ENCODE data around the gene PCDHB5.
"Not testable (repeated sequence)": the region's sequence is repeated elsewhere in the genome, so short reads cannot be mapped to it uniquely, and the experiment has no call there.

PCDHB5 gene

GRCh38 chr5:141155540-141156374 is 20.8 kb downstream of the PCDHB5 start:
- DNase-seq = no peak

GRCh38 chr5:141157356-141157755 is 22.4 kb downstream of the PCDHB5 start:
- not testable (repeated sequence) for DNase-seq

- not testable (repeated sequence) for DNase-seq
These were observed 22.9 kb downstream of the PCDHB5 start for GRCh38 chr5:141157901-141158300.

DNA sequence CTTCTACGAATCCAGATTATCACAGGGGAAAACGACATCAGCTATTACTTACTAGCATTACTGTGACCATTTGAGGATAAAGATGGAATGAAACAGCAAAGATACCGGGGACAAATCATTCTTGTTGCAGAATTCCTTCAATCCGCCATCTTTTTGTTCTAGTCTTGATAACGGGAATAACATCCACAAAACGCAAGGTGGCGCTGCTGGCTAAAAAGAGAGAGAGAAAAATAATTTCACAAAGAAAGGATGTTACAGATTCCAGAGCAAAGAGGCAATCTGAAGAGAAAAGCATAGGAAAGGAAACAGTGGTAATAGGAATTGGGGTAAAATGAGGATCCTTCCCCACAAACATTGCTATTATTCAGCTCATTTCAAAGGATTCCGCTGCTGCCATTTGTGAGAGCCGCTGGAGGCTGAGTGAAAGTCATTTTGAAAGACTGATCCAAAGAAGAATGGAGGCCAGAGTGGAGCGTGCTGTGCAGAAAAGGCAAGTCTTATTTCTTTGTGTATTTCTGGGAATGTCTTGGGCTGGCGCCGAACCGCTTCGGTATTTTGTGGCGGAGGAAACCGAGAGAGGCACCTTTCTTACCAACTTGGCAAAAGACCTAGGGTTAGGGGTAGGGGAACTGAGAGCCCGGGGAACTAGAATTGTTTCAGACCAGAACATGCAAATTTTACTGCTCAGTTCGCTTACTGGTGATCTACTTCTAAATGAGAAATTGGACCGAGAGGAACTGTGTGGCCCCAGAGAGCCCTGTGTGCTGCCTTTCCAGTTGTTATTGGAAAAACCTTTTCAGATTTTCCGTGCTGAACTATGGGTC is 37.6 kb downstream of the PCDHB5 start, which contains the start of gene PCDHB7:
PCDHB7 (plus strand) TSS at position 264 of the 824 bp plus-strand sequence; CDS start at position 456, 192 bp downstream.
- DNase-seq = peak; percentile 14

- not testable (repeated sequence) for DNase-seq
These were observed 39.5 kb downstream of the PCDHB5 start for GRCh38 chr5:141174291-141175104.

DNA sequence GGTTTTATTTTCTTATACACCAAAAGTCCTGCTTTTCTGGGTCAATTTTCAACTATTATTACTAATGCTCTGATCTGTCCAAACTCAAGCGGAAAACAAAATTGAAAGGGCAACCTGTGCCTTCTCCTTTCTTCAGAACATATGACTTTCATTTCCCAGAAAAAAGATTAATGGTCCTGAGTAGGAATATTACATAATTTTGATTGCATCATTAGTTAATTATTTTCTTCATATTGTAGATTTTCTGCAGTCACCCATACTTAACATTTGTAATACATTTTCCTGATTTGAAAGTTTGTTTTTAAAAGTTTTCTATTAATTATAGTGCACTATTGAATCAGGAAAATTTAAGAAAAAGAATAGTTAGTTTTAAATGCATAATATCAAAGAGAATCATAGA is 40.9 kb downstream of the PCDHB5 start:
- DNase-seq = no peak

- DNase-seq = not testable (repeated sequence)
These were observed 42.7 kb downstream of the PCDHB5 start, which contains the start of gene PCDHB8 for GRCh38 chr5:141177577-141178191. PCDHB8 (plus strand) TSS chr5:141177790; CDS start chr5:141178035, 245 bp downstream.

DNA sequence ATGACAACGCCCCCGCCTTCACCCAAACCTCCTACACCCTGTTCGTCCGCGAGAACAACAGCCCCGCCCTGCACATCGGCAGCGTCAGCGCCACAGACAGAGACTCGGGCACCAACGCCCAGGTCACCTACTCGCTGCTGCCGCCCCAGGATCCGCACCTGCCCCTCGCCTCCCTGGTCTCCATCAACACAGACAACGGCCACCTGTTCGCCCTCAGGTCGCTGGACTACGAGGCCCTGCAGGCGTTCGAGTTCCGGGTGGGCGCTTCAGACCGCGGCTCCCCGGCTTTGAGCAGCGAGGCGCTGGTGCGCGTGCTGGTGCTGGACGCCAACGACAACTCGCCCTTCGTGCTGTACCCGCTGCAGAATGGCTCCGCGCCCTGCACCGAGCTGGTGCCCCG is 44.4 kb downstream of the PCDHB5 start:
- DNase-seq = not testable (repeated sequence)

DNA sequence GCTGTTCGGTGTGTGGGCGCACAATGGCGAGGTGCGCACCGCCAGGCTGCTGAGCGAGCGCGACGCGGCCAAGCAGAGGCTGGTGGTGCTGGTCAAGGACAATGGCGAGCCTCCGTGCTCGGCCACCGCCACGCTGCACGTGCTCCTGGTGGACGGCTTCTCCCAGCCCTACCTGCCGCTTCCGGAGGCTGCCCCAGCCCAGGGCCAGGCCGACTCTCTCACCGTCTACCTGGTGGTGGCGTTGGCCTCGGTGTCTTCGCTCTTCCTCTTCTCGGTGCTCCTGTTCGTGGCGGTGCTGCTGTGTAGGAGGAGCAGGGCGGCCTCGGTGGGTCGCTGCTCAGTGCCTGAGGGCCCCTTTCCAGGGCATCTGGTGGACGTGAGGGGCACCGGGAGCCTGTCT is 44.9 kb downstream of the PCDHB5 start:
- not testable (repeated sequence) for DNase-seq

DNA sequence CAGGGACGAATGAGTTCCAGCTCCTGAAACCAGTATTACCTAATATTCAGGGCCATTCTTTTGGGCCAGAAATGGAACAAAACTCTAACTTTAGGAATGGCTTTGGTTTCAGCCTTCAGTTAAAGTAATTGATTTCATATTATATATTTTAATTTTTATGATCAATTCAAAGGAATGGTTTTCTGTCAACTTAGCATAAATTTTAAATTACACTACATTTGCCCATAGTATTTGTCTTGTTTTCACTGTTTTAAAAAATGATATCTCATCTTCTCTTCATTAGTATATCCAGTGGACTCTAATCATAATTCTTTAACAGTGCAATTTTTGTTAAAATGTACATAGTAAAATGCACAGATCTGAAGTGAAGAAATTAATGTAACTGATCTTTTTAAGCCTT is 45.3 kb downstream of the PCDHB5 start:
- DNase-seq = no peak

DNA sequence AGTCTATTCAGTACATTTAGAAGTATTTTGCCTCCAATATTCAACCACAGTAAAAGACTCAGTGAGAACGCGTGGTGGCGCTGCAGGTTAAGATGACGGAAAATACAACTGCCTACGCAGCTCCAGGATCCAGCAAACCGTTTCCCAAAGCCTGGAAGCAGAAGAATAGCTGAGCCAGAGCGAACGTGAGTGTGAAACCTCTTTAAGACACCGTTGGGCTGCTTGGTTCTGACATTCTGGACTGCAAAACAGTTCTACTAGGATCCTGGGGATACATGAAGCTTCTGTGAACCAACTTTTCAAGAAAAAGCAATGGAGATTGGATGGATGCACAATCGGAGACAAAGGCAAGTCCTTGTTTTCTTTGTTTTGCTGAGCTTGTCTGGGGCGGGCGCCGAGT is 47.2 kb downstream of the PCDHB5 start, which contains the start of gene PCDHB16:
PCDHB16 (plus strand) TSS at position 140 of the 400 bp plus-strand sequence; CDS start at position 313, 173 bp downstream.
- DNase-seq = no peak

GRCh38 chr5:141184117-141184855 is 49.3 kb downstream of the PCDHB5 start:
- DNase-seq = not testable (repeated sequence)

DNA sequence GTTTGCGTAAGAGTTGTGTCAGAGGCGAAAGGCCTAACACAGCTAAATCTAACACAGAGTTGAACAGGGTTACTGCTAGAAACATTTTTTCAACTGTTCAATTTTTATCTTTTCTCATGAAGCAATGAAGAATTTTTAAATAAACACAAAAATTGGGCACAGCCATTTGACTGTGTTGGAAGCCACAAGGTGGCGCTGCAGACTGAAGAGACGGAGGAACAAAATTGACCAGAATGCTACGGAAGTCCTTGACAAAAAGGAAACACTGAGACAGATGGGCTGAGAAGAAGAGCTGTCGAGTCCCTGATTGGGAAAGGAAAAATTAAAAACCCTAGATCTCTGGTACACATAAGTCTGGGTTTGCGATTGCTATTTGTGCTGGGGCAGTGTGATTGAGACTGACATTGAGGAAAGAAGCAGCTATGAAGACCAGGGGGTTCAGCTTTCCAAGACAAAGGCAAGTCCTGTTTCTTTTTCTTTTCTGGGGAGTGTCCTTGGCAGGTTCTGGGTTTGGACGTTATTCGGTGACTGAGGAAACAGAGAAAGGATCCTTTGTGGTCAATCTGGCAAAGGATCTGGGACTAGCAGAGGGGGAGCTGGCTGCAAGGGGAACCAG is 52.0 kb downstream of the PCDHB5 start, which contains the start of gene PCDHB9:
PCDHB9 (plus strand) TSS at position 265 of the 616 bp plus-strand sequence; CDS start at position 423, 158 bp downstream.
- peak; percentile 27 for DNase-seq

Measured in activated CD4-positive, alpha-beta T cell treated with anti-CD3 and anti-CD28 coated beads, Interleukin-2, amount 50 U/mL, for 1 hour (primary cell).